Fibroblast of pulmonary artery (primary cell): ENCODE data around the gene CLSTN1.
A peak's percentile ranks its signal among the peaks of the same experiment; 100 is the strongest.
"Not testable (repeated sequence)": the region's sequence is repeated elsewhere in the genome, so short reads cannot be mapped to it uniquely, and the experiment has no call there.

Experiments used
- DNase-seq: peaks from one replicate; pipeline ENCODE4 v3.0.0-alpha.2; 2010; ENCODE audit warnings: low read depth
- H3K4me3 ChIP-seq: replicated peaks from 2 replicates; pipeline ENCODE4 v1.5.1; 2011; ENCODE audit warnings: low read depth, mild to moderate bottlenecking, control low read depth, low read length, moderate library complexity
- TF ChIP-seq, protein P1 (sequence below): IDR thresholded peaks from 2 replicates; pipeline ENCODE4 v1.5.1; 2011; ENCODE audit warnings: mild to moderate bottlenecking, control low read depth, low read length, inconsistent platforms; ENCODE audit errors: missing control alignments

Gene CLSTN1

DNA sequence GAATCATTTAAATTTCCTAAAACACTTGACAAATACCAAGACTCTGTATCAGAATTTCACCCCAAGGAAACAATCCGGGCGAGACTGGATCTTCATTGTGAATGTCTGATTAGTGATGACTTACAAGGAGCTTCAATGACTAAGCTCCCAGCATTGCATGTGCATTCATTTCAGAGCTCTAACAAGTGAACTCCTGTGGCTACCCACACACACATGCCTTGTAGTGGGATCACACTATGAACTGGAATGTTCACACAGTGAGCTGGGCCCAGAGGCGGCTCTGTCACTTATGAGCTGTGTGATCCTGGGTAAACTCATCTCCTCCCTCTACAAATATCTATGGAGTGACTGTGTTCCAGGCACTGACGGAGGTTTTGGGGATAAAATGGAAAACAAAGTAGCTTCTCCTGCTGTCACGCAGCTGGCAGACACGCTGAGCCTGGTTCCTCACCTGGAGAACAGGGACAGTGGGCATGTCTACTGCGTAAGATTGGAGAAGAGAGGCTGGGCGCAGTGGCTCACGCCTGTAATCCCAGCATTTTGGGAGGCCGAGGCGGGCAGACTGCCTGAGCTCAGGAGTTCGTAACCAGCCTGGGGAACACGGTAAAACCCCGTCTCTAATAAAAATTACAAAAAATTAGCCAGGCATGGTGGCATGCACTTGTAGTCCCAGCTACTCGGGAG lies 56.9 kb downstream of the CLSTN1 start:
- H3K4me3 ChIP-seq, result no peak overlapping the region
- peak; percentile 96 for DNase-seq
- TF ChIP-seq, protein P1, sequence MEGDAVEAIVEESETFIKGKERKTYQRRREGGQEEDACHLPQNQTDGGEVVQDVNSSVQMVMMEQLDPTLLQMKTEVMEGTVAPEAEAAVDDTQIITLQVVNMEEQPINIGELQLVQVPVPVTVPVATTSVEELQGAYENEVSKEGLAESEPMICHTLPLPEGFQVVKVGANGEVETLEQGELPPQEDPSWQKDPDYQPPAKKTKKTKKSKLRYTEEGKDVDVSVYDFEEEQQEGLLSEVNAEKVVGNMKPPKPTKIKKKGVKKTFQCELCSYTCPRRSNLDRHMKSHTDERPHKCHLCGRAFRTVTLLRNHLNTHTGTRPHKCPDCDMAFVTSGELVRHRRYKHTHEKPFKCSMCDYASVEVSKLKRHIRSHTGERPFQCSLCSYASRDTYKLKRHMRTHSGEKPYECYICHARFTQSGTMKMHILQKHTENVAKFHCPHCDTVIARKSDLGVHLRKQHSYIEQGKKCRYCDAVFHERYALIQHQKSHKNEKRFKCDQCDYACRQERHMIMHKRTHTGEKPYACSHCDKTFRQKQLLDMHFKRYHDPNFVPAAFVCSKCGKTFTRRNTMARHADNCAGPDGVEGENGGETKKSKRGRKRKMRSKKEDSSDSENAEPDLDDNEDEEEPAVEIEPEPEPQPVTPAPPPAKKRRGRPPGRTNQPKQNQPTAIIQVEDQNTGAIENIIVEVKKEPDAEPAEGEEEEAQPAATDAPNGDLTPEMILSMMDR, result no peak

DNA sequence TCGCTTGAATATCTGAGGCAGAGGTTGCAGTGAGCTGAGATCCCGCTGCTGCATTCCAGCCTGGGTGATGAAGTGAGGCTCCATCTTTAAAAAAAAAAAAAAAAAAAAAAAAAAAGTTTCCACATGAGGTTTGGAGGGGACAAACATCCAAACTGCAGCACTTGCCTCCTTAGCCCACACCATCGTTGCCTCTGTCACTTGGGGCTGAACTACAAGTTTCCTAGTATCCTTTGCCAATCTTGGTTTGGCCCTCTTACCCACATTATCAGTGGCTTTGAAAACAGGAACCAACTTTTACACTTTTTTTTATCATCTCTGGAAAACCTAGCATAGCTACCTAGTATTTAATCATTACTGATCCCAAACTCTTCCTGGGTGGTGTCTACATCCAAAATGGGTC lies 59.2 kb downstream of the CLSTN1 start:
- TF ChIP-seq, protein P1, result no peak
- DNase-seq, result no peak
- H3K4me3 ChIP-seq, result no peak overlapping the region

DNA sequence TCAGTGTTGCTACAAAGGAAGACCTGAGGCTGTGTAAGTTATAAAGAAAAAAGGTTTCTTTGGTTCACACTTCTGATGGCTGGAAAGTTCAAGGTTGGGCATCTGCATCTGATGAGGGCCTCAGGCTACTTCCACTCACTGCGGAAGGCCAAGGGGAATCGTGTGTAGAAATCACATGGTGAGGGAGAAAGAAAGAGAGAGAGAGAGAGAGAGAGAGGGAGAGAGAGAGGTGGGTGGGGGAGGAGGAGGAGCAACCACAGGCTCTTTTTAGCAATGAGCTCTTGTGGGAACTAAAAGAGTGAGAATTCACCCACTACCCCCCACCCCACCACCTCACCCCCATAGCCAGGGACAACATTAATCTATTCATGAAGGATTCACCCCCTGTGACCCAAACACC lies 59.9 kb downstream of the CLSTN1 start:
- DNase-seq, result no peak
- H3K4me3 ChIP-seq, result no peak overlapping the region
- TF ChIP-seq, protein P1, result no peak

DNA sequence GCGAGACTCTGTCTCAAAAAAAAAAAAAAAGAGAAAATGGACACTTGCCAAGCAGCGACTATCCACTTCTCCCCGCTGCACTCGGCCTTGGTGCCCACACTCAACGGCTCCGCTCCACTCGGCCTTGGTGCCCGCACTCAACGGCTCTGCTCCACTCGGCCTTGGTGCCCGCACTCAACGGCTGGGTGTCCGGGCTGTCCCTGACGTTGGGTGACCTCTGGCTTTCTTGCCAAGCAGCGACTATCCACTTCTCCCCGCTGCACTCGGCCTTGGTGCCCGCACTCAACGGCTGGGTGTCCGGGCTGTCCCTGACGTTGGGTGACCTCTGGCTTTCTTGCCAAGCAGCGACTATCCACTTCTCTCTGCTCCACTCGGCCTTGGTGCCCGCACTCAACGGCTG lies 61.3 kb downstream of the CLSTN1 start:
- not testable (repeated sequence) for H3K4me3 ChIP-seq, DNase-seq

DNA sequence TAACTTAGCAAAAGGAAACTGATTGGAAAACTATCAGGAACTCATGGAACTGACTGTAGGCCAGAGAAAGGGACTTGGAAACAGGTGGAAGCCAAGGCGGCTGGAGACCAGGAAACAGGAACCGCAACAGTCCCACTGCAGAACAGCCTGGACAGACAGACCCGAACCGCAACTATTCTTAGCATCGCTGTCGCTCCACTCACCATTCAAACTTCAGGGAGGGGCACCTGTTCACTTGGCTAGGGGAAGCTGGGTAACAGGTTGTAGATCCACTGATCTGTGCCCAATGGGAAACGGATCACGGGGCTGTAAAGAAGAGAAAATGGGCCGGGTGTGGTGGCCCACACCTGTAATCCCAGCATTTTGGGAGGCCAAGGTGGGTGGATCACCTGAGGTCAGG lies 61.9 kb downstream of the CLSTN1 start:
- no peak for DNase-seq
- no peak overlapping the region for H3K4me3 ChIP-seq
- TF ChIP-seq, protein P1, result no peak

DNA sequence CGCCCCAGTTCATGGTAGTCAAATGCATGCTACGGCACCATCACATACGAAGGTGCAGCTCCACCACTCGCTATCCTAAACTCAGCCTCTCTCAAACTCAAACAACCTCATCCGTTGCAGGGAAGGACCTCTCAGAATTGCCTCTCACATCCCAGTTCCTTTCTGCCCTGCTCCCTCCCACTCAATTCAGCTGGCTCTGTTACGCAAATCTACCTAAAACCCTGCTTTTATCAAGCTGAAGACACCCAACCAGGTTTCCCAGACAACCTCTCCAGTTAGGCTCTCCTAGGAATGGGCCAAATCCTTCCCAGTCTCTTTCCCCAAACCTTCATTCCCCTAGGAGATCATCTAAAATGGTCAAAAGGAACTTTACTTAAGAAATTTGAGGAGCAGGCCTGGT lies 62.9 kb downstream of the CLSTN1 start:
- TF ChIP-seq, protein P1, result no peak
- H3K4me3 ChIP-seq, result no peak overlapping the region
- no peak for DNase-seq

DNA sequence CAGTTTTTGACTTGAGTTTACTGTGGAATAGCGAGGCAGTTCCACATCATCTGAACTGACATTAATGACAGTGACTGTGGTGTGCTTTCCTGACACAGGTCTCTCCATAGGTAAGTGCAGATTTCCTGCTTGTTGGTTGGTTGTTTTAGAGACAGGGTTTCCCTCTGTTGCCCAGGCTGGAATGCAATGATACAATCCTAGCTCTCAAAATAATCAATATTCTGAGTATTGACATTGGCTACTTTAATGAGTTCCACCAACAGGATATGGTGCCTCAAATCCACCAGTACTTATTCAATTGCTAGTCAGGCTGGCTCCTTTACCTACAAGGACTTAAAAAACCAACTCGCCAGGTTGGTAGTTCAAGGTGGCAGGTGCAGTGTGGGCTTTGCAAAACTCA lies 63.8 kb downstream of the CLSTN1 start:
- no peak for DNase-seq
- TF ChIP-seq, protein P1, result no peak
- H3K4me3 ChIP-seq, result no peak overlapping the region
